HFF-Myc (cell line): ENCODE measurements around the gene CYP2A7.
"Not testable (repeated sequence)": the region's sequence is repeated elsewhere in the genome, so short reads cannot be mapped to it uniquely, and the experiment has no call there.

ENCODE experiments used
- DNase-seq: peaks from one replicate; pipeline ENCODE4 v3.0.0-alpha.2; 2011; ENCODE audit warnings: low read depth; ENCODE audit errors: extremely low read depth
- H3K4me3 ChIP-seq: replicated peaks from 2 replicates; pipeline ENCODE4 v1.5.1; 2011; ENCODE audit warnings: low read depth, mild to moderate bottlenecking, control low read depth, low read length
- TF ChIP-seq, protein P1 (sequence below): IDR thresholded peaks from 2 replicates; pipeline ENCODE4 v1.5.1; 2012; ENCODE audit warnings: mild to moderate bottlenecking, low read depth, low read length, control low read depth; ENCODE audit errors: missing control alignments

The CYP2A7 gene

DNA sequence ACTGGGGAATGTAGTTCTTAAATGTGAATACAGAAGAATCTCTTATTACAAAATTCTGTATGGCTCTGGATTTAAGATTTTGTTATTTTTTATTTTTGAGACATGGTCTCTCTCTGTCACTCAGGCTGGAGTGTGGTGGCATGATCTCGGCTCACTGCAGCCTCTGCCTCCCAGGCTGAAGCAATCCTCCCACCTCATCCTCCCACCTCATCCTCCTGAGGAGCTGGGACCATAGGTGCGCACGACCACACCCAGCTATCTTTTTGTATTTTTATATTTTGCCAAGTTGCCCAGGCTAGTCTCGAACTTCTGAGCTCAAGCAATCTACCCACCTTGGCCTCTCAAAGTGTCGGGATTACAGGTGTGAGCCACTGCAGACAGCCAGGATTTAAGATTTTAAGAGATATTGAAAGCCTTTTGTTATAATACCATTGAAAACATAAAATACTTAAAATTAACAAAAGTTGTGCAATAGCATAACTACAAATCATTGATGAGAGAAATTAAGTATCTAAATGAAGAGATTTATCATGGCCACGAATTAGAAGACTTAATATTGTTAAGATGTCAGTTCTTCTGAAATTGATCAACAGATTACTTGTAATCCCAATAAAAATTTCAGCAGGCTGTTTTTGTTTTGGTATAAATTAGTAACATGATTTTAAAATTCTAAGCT lies 45.1 kb downstream of the CYP2A7 start:
- no peak for DNase-seq
- no peak overlapping the region for H3K4me3 ChIP-seq
- TF ChIP-seq, protein P1, sequence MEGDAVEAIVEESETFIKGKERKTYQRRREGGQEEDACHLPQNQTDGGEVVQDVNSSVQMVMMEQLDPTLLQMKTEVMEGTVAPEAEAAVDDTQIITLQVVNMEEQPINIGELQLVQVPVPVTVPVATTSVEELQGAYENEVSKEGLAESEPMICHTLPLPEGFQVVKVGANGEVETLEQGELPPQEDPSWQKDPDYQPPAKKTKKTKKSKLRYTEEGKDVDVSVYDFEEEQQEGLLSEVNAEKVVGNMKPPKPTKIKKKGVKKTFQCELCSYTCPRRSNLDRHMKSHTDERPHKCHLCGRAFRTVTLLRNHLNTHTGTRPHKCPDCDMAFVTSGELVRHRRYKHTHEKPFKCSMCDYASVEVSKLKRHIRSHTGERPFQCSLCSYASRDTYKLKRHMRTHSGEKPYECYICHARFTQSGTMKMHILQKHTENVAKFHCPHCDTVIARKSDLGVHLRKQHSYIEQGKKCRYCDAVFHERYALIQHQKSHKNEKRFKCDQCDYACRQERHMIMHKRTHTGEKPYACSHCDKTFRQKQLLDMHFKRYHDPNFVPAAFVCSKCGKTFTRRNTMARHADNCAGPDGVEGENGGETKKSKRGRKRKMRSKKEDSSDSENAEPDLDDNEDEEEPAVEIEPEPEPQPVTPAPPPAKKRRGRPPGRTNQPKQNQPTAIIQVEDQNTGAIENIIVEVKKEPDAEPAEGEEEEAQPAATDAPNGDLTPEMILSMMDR = no peak

DNA sequence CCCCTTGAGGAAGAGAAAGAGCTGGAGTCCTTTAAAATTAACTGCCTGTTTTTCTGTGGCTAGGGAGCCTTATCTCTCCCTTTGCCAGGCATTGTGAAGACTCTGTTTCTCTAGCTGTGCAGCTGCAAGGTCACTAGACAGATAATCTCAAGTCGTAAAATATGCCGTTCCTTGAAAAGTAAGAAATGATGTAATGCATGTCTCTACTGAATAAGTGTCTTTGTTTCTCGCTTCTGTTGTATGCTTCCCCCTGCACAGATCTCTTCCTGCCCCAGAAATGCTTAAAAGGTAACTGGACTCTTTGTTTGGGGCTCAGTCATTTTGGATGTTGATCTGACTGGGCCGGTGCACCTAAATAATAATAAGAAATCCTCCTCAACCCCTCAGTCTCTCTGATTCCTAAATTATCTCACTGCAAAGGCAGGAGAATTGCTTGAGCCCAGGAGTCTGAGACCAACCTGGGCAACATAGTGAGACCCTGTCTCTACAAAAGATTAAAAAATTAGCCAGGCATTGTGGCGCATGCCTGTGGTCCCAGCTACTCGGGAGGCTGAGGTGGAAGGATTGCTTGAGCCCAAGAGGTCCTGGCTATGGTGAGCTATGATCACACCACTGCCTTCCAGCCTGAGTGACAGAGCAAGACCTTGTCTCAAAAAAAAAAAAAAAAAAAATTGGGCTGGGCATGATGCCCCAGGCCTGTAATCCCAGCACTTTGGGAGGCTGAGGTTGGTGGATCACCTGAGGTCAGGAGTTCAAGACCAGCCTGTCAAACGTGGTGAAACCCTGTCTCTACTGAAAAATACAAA lies 48.1 kb downstream of the CYP2A7 start:
- DNase-seq, H3K4me3 ChIP-seq: not testable (repeated sequence)

DNA sequence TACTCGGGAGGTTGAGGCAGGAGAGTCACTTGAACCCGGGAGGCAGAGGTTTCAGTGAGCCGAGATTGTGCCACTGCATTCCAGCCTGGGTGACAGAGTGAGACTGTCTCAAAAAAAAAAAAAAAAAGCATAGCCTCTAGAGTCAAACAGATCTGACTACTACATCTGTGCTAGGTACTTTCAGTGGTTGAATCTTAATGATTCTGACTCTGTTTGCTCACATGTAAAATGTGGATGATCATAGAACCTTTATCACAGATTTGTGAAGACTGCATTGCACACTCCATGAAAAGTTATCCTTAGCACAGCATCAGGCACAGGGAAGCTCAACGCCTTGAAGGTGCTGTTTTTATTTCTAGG lies 49.6 kb downstream of the CYP2A7 start:
- not testable (repeated sequence) for DNase-seq, H3K4me3 ChIP-seq

DNA sequence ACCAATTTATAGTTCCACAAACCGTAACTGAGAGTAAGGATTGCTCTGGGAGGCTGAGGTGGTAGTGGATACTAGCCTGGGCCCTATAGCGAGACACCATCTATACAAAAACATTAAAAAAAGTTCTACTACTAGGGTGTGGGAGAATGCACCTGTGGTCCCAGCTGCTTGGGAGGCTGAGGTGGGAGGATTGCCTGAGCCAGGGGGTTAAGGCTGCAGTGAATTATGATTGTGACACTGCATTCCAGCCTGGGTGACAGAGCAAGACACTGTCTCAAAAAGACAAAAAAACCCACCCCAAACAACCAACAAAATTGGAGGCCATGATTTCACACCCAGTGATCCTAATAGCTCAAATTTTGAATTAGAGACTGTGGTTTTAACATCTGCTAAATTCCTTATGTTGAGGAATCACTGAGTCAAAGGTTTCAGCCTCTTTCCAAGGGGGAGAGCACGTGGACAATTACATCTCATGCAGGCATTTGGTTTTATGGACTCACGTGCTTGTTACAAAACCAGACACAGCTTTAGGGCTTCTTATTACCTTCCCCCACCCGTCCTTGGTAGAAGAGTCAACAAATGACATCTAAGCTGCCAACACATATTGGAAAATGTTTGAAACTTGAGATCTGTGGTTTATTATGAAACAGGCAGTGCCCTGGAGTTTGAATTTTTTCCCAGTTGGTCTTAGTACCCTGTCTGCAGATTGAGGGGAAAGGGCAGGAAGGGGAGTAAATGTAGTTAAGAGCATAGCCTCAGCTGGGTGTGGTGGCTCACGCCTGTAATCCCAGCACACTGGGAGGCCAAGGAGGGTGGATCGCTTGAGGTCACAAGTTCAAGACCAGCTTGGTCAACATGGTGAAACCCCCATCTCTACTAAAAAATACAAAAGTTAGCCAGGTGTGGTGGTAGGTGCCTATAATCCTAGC lies 50.3 kb downstream of the CYP2A7 start:
- no peak overlapping the region for H3K4me3 ChIP-seq
- DNase-seq = peak; percentile 95
- TF ChIP-seq, protein P1 = no peak

DNA sequence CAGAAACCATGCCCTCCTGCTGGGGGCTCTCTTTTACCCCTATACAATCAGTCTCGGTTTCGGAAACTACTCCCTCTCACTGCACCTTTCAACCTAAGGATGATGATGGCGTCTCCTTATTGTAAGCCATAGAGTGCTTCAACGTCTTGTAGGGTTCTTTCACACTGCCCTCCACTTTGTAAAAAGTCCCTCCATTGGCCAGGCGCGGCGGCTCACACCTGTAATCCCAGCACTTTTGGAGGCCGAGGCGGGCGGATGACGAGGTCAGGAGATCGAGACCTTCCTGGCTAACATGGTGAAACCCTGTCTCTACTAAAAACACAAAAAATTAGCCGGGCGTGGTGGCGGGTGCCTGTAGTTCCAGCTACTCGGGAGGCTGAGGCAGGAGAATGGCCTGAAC lies 51.3 kb downstream of the CYP2A7 start:
- H3K4me3 ChIP-seq, DNase-seq: not testable (repeated sequence)

DNA sequence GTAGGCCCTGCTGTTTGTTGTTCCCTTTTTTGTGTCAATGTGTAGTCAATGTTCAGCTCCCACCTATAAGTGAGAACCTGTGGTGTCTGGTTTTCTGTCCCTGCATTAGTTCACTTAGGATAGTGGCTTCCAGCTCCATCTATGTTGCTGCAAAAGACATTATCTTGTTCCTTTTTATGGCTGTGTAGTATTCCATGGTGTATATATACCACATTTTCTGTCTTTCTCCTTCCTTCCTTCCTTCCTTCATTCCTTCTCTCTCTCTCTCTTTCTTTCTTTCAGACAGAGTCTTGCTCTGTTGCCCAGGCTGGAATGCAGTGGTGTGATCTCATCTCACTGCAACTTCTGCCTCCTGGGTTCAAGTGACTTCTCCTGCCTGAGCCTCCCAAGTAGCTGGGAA lies 52.8 kb downstream of the CYP2A7 start:
- DNase-seq = no peak
- TF ChIP-seq, protein P1 = no peak
- no peak overlapping the region for H3K4me3 ChIP-seq

DNA sequence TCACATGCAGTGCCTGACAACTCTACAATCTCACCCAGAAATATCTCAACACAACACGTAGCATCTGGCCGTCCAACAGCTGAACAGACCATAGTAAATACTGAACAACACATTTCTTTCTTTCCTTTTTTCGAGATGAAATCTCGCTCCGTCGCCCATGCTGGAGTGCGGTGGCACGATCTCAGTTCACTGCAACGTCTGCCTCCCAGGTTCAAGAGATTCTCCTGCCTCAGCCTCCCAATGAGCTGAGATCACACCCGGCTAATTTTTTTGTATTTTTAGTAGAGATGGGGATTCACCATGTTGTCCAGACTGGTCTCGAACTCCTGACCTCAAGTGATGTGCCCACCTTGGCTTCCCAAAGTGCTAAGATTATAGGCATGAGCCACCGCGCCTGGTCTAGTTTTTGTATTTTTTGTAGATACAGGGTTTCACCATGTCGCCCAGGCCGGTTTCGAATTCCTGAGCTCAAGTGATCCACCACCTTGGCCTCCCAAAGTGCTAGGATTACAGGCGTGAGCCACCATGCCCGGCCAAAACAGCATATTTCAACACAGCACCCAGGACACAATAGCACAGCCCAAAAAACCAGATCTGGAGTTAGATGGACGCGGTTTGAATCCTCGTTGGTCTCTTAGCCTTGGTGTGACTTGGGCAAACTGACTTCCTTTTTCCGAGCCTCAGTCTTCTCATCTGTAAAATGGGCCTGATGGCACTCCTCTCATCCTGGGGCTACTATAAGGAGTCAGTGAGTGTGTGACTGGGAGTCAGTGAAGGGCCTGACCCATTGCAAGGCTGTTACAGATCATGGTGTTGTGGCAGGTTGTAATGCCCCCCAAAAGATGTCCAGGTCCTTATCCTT lies 54.4 kb downstream of the CYP2A7 start:
- no peak for DNase-seq
- TF ChIP-seq, protein P1 = no peak

DNA sequence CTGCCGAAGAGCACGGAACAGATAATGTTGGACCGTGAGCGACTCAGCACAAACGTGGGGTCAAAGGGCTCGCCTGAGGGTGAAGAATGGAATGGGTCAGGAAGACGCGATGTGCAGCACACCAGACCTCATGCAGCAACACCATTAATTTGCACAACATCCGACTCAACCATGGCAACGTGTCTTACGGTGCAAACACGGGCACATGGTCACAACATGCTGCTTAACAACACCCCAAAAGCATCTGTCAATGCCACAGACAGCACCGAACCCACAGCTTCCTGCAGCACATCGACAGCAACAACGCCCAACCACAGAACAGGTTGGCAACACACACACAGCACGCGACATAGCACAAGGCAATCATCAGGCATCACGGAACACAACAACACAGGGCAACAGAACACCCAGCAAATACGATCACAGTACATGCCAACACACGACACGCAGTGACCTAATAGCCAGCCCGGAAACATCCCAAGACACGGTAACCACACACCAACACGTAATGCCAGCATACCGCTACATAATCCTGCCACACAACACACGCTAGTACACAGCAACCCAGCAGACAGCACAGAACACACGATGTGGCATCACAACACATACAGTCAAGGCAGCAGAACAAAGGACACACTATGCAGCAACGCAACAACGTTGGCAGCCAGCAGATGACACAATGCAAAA lies 55.2 kb downstream of the CYP2A7 start:
- peak; percentile 19 for DNase-seq
- H3K4me3 ChIP-seq = not testable (repeated sequence)

More for the DNA sequence above, 54.4 kb downstream of the CYP2A7 start:
- H3K4me3 ChIP-seq = no peak overlapping the region

DNA sequence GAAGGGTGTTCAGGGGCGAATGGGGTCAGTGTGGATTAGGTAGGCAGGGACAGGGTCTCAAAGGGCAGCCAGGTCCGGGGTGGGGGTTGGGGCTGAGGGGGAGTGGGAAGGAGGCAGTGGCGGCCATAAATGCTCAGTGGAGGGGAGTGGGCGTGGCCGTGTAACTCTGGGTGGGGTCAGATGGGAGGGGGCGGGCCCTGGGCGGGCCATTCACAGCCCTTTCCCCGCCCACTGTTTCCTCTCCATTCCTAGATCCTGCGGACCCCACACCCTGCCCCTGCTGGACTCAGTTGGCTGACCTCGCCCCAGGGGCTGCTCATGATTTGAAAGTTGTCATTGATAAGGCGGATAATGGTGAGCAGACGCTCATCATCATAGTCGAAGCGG lies 55.7 kb downstream of the CYP2A7 start:
- not testable (repeated sequence) for H3K4me3 ChIP-seq

DNA sequence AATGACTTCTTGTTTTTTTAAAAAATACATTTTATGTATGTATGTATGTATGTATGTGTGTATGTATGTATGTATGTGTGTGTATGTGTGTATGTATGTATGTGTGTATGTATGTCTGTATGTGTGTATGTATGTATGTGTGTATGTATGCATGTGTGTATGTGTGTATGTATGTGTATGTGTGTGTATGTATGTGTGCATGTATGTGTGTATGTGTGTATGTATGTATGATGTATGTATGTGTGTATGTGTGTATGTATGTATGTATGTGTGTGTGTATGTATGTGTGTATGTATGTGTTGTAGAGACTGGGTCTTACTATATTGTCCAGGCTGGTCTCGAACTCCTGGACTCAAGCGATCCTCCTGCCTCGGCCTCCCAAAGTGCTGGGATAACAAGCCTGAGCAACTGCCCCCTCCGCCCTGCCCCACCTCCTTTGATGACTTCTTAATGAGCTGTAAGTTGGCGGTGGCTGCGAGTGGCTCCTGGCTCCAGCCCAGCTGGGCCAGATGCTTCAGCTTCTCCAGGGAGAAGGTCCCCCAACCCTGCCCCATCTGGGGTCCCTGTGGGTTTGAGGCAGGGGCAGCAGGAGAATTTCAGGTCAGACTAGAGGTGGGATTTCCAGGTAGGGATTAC lies 56.5 kb downstream of the CYP2A7 start:
- H3K4me3 ChIP-seq, DNase-seq: not testable (repeated sequence)

More for the DNA sequence above, 55.7 kb downstream of the CYP2A7 start:
- DNase-seq = not testable (repeated sequence)
